Measurements from ENCODE around the gene FEM1B.

The FEM1B gene

DNA sequence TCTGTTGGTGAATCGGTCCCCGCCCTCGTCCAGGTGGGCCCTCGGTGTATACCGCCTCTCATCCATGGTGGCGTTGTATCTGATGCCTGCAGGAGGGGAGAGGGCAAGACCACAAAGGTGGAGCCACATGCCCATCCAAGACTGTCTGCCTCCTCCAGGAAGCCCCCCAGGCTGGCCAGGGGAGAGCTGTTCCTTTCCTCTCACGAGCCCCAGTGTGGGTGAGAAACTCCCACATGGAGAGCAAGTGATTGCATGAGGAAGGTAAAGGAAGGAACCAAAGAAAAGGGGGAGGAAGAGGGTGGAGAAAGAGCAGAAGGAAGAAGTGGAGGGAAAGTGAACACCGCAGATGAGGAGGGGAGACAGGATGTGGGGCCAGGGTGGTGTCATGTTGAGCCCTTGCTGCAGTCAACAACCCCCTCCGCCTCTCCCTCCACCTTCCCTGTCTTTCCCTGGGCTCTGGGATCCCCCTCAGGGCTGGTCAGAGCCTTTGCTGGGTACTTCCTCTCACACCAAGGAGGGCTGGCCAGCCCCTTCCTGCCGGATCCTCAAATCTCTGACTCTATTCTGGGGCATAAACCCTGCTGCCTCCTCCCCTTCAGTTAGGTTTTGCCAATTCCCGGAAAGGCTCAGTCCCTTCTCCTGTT is 49.3 kb downstream of the FEM1B start:
- DNase-seq (ENCODE audit: low spot score), result no peak

DNA sequence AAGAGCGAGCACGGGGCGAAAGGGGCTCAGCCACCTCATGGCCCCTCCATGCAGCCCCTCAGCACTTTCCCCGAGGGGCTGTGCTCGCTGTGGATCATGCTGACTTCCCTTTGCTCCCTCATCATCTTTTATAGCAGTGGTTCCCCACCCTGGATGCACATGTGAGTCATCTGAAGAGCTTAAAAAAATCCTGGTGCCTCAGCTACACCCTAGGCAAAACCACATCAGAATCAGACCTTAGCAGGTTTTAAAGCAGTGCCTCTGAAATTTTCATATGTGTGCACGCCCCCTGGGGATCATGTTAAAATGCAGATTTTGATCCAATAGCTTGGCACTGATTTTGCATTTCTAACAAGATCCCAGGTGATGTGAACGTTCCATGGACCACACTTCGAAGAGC is 50.9 kb downstream of the FEM1B start:
- no peak for DNase-seq (ENCODE audit: low spot score)

DNA sequence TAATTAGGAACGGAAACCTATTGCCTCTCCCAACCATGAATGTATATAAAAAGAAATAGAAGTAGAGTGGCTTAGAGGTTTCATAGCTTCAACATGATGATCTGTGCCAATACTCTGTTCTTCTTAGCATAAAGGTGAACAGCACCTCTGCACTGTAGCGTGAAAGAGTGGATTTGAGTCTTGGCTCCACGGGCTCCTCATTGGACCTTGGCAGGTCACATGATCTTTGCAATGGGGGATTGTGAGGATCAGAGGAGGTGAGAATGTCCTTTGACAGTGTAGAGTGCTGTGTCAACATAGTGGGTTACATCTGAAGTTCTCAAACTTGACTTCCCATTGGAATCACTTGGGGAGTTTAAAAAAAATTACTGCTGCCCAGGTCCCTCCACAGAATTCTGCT is 51.4 kb downstream of the FEM1B start:
- DNase-seq (ENCODE audit: low spot score), result no peak

DNA sequence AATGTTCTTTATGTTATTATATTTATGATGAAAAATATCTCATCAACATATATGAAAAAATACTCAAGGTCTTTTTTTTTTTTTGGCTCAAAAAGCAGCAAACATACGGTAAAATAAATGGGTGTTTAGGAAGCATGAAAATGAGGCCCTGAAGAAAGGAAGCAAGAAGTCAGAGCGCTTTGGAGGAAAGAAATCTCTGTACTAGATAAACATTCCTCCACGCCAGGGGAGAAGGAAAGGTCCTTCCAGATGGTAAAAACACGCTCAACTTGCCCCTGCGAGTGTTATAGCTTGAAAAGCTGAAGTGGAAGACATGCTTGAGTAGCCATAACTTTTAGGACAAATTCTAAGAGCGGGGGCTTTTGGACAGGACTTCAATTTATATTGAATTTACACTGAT is 52.9 kb downstream of the FEM1B start:
- DNase-seq (ENCODE audit: low spot score), result no peak

DNA sequence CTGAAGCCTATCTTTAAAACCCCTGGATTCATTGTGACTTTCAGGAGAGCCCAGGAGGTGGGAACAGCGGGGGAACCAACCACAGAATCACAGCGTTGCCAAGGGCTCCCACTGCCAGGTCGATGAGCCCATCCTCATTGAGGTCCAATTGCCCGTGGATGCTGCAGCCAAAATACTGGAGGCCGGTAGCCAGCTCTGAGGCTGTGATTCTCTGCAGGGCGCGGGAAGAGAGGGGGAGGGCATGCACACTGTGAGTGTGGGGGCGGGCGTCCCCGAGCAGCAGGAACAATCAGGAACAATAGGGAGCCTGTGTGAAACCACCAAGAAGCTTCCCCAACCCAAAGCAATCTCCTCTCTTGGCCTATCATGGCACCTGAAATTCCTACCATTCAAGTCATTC is 53.4 kb downstream of the FEM1B start:
- no peak for DNase-seq (ENCODE audit: low spot score)

DNA sequence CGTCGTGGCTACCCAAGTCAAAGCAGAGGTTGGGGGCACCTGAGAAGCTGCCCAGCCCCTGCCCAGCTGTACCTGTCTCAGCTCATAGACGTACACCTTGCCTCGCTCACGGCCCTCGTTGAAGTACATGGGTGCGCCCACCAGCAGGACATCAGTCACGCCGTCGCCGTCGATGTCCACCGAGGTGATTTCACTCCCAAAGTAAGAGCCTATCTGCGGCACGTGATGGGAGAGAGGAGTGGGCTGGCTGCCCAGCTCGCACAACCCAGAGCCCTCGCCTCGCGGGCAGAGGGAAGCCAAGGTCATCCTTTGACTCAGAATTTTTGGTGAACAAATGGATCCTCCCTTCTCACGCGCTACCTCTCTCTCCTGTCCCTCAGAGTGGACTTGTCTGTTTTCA is 54.7 kb downstream of the FEM1B start:
- no peak for DNase-seq (ENCODE audit: low spot score)

DNA sequence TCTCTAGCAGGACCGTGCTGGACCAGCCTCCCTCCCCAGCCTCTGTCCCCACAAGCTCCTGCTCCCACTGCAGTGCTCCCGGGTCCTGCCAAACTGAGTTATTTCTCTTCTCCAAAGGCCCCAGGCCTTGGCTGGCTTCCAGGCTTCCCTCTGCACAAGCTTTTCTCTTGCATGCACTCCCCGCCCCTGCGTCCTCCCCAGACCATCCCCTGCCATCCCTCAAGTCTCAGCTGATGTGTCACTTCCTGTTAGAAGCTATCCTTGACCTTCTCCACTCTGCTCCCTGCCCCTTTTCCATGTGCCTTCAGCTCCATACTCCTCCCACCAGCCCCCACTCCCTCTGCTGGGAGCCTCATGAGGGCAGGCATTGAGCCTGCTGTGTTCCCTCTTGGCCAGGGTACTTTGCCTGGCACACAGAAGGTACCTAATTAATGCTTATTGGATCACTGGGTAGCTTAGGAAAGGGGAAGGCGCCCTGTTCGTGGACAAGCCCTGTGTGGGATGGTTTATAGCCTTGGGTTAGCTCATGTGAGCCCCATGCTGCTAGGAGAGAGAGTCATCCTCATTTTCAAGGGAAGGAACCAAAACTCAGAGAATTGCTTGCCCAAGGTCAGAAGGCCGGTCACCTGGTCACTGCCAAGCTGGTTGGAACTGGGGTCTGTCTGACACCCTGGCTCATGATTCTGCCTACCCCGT is 56.4 kb downstream of the FEM1B start:
- DNase-seq (ENCODE audit: low spot score), result no peak

DNA sequence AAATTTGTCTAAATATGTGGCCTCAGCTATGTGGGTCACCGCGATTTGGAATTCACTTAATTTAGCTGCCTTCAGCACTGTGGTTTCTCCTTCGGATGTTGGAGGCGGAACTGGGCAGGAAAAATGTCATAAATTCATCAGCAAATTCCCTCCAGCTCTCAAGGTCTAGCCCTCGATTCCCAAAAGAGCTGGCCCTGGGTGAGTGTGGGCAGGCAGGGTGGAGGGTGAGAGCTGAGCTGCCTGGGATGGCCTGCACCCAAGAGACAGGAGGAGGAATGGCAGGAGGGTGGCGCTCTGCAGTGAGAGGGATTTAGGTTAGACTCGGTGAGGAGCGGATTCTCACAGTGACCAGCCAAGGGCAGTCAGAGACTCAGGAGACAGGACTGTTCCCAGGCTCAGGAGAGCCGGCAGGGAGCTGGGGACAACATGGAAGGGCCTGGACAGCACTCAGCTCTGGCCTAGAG is 57.1 kb downstream of the FEM1B start:
- no peak for DNase-seq (ENCODE audit: low spot score)

DNA sequence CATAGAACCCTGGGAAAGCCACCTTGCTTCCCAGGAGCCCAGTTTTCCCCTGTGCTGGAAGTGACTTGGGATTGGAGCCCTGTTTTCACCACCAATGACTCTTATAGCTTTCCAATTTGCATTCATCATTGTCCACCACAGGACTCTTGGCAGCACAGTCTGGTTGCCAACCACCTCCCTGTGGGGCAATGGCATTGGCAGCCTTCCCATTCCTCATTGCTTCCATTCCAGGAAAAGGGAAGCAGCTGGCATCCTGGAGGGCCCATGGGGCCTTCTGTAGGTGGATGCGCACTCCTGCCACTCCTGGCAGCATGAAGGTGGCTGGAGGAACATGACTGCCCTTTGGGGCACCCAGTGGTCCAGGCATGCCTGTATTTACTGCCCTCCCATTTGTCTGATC is 57.7 kb downstream of the FEM1B start:
- DNase-seq (ENCODE audit: low spot score), result no peak

DNA sequence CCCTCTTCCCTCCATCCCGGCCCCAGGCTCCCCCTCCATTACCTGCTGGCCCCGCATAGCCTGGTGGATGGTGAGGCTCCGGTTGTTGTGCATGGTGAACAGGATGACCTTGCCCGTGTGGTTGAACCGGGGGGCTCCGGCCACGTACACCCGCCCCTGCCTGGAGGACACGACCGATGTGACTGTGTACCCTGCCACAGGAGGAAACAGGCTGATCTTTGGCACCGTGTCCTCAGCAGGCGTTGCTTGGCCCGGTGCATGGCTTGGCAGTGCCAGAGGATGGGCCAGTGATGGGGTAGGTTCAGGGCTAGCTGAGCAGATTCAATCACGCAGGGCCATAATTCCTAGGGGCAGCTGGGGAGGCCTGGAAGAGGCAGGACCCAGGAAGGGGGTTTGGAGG is 58.1 kb downstream of the FEM1B start:
- DNase-seq (ENCODE audit: low spot score), result no peak

DNA sequence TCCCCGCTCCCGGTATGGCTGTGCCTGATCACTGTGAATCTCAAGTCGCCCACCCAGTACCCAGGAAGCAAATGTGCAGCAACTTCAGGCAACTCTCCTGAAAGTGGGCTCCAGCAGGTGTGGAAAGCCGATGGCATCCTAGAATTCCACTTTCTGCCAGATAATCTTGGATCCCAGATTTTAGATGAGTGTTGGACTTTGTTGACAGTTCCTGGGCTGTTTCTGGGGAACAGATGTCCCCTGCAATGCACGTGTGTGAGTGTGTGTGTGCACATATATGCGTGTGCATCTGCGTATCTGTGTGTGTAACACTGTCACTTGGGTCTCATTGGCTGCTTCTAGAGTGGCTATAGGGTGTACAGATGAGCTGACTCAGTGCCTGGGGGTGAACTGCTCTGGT is 59.0 kb downstream of the FEM1B start:
- DNase-seq (ENCODE audit: low spot score), result no peak

DNA sequence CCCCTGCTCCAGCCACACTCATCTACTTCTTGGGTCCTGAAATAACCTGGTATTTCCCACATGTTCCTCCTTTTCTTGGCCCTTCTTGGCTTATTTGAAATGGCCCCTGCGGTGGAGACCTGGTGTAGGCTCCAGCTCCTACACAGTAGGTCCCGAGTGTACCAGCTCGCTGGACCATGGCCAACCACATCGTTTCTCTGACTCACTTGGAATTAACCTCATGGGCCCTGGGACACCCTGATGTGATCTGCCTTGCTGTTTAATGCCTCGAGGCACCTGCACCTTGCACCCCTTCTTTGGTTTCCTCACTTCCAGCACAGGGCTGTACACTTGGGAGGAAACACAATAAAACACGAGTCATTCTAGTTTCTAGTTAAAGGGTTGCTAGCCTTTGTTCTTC is 60.3 kb downstream of the FEM1B start:
- DNase-seq (ENCODE audit: low spot score), result no peak

DNA sequence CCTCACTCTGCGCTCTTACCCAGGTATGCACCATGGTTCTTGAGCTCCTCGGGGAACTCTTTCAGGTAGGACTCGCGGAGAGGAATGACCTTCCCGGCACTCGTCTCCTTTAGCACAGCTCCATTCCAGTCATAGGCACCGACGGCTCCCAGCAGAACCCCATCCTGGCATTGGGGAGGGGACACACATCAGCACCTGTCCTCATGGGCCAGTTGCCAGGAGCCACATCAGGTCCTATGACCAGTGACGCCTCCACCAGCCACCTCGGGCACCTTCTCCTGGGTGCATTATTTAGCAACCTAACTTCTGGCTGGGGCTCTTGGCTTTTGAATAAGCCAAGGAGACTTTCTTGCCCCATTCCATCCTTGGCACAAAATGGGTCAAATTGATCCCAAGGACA is 61.9 kb downstream of the FEM1B start:
- DNase-seq (ENCODE audit: low spot score), result no peak

DNA sequence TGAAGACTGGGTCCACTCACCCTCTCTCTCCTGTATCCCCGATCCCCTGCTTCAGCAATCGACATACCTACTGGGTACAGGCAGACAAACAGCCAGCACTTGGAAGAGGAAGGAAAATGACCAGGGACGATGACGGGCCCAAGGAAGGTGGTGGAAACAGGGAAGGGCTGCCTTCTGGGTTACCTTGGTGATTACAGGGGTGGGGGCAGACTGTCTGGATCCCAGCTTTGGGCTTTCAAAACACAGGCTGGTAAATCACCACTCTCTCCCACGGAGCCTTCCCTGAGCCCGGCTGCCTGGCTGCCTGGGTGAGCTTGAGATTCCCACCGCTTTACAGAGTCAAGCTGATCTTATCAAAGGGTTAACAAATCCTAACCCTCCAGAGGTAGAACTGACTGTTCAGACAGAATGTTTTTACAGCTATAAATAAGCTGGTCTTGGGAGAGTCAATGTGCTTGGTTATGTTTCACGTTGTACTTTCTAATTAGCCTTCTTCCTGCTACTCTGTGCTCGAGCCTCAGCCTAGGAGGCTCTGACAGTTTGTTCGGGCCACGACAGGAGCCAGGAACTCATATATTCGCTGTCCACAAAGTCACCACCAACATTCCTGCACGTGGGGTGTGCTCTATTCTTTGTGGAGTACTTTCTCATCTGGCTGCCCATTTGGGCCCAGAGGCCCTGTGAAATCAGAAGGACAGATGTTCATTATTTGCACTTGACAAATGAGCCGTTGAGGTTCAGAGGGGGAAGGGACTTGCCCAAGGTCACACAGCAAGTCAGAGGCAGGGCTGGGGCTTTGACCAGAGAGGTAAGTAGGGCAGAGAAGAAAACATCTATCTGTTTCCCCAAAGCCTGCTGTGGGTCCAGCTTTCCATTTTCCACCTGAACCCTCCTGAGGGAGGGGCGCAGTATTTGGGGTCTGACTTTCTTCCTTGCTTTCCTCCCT is 63.5 kb downstream of the FEM1B start:
- no peak for DNase-seq (ENCODE audit: low spot score)

DNA sequence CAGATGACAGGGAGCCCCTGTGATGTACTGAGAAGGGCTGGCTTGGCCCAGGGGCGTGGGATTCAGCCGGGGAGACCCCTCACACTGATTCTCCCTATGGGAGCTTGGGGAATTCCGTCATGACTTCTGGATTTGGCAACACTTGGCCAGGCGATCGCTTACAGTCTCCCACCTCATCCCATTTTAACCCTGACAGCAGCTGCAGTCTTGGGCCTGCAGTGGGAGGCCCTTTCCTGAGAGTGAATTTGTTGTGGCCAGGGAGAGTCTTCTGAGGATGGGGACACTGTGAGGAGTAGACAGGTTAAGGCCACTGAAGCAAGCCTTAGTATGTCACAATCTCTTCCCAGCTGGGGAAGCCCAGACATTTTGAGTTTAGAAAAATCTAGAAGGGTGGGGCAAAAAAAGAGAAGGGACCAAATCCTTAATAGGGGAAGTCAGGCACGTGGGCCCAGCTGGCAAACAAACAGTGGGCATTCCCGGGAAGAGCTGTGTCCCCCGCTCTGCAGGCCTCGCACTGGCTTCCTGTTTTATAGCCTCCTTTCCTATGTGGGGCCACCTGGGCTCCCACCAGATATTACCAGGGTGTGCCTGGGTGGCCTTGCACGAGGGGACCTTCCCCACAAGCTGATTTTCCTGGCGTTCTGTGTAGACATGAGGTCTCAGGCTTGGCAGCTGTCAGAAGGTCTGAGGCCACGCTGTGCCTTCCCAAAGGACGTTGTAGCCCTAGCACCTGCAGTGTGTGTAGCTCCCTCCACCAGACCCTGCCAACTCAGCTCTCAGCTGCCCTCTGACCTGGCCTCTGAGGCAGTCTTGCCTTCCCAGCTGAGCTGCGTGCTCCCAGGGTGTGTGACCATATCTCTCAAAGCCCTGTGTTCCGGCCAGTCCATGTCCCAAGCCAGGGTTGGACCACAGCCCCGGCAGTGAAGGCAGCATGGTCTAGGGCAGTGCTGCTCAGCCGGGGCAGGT is 64.5 kb downstream of the FEM1B start:
- no peak for DNase-seq (ENCODE audit: low spot score)

DNA sequence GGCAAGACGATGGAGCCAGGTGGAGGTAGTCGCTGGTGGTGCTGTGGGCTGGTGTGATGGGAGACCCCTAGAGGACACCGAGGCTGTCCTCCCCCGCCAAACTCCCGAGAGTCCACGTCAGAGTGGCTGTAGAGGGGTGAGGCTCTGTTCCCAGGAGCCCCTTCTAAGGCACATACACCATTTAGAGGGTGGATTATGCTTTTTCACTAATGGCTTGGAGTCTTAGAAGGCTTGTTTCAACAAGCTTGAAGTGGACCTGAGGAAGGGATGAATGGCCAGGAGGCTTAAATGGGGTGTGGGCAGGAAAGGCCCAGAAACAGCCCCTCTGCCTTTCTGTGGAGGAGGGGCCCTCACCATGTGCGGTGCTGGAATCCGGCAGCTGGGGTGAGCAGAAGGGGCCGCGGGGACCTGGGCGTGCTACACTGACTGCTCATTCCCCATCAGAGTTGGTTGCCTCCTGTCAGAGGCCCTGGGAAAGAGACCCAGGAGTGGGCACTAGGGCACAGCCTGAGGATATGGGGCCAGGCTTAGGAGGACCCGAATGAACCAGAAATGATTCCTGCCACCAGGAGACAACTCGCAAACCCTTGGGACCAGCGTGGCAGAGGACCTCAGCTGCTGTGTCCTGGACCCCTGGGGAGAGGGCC is 66.2 kb downstream of the FEM1B start:
- DNase-seq (ENCODE audit: low spot score), result no peak

DNA sequence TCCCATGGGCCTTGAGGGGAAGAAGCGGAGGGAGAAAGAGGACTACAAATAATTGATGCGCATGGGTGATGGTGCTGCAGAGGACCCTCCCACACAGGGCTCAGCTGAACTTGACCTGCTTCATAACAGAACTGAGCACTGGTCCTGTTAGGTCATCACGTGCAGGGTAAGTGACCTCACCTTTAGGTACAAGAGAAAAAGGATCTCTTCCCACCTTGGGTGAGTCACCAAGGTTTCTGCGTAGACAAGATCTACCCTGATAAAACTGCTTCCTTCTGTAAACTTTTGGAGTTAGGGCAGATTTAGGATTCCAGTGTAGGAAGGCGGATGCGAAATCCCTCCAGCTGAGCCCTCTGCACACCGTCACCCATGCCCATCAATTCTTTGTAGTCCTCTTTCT is 67.1 kb downstream of the FEM1B start:
- DNase-seq (ENCODE audit: low spot score), result no peak
